HEK293 (cell line): ENCODE results near the gene PROCA1.

Experiments used
- GLIS2 ChIP-seq: fragments of 450-650 bp; formaldehyde crosslinking; IDR thresholded peaks from 2 replicates; pipeline ENCODE4 v1.5.1; 2016; ENCODE audit warnings: missing biosample characterization, missing genetic modification characterization
- HIC1 ChIP-seq: fragments of 450-650 bp; formaldehyde crosslinking; IDR thresholded peaks from 2 replicates; pipeline ENCODE4 v1.5.1; 2016; ENCODE audit warnings: missing biosample characterization, missing genetic modification characterization
- INSM2 ChIP-seq: fragments of 450-650 bp; formaldehyde crosslinking; IDR thresholded peaks from 2 replicates; pipeline ENCODE4 v1.5.1; 2016; ENCODE audit warnings: missing biosample characterization, missing genetic modification characterization
- KLF10 ChIP-seq: fragments of 450-650 bp; IDR thresholded peaks from 2 replicates; pipeline ENCODE4 v1.5.1; 2018; ENCODE audit warnings: missing biosample characterization, mild to moderate bottlenecking, missing genetic modification characterization
- KLF17 ChIP-seq: fragments of 450-650 bp; formaldehyde crosslinking; IDR thresholded peaks from 2 replicates; pipeline ENCODE4 v1.5.1; 2016; ENCODE audit warnings: missing biosample characterization, missing genetic modification characterization
- KLF7 ChIP-seq: fragments of 450-650 bp; formaldehyde crosslinking; IDR thresholded peaks from 2 replicates; pipeline ENCODE4 v1.5.1; 2016; ENCODE audit warnings: missing biosample characterization, missing genetic modification characterization, borderline replicate concordance
- KLF8 ChIP-seq: fragments of 450-650 bp; formaldehyde crosslinking; IDR thresholded peaks from 2 replicates; pipeline ENCODE4 v1.5.1; 2016; ENCODE audit warnings: missing biosample characterization, missing genetic modification characterization
- PATZ1 ChIP-seq: fragments of 450-650 bp; formaldehyde crosslinking; IDR thresholded peaks from 2 replicates; pipeline ENCODE4 v1.5.1; 2016; ENCODE audit warnings: missing biosample characterization, missing genetic modification characterization
- PRDM10 ChIP-seq: fragments of 450-650 bp; formaldehyde crosslinking; IDR thresholded peaks from 2 replicates; pipeline ENCODE4 v1.5.1; 2016; ENCODE audit warnings: missing biosample characterization, missing genetic modification characterization
- SCRT1 ChIP-seq: fragments of 450-650 bp; formaldehyde crosslinking; IDR thresholded peaks from 2 replicates; pipeline ENCODE4 v1.5.1; 2016; ENCODE audit warnings: missing biosample characterization, missing genetic modification characterization, borderline replicate concordance
- SP3 ChIP-seq: fragments of 450-650 bp; formaldehyde crosslinking; IDR thresholded peaks from 2 replicates; pipeline ENCODE4 v1.5.1; 2016; ENCODE audit warnings: missing biosample characterization, missing genetic modification characterization
- YY2 ChIP-seq: fragments of 450-650 bp; formaldehyde crosslinking; IDR thresholded peaks from 2 replicates; pipeline ENCODE4 v1.5.1; 2016; ENCODE audit warnings: missing biosample characterization, missing genetic modification characterization
- ZBTB20 ChIP-seq: fragments of 450-650 bp; formaldehyde crosslinking; IDR thresholded peaks from 2 replicates; pipeline ENCODE4 v1.5.1; 2016; ENCODE audit warnings: missing biosample characterization, missing genetic modification characterization
- ZBTB26 ChIP-seq: fragments of 450-650 bp; formaldehyde crosslinking; optimal IDR thresholded peaks from 2 replicates; pipeline ENCODE3; 2016; ENCODE audit warnings: missing biosample characterization, mild to moderate bottlenecking, missing genetic modification characterization
- ZFHX2 ChIP-seq: fragments of 450-650 bp; formaldehyde crosslinking; conservative IDR thresholded peaks from 2 replicates; pipeline ENCODE4 v1.5.1; 2016; ENCODE audit warnings: missing biosample characterization, missing genetic modification characterization
- ZNF121 ChIP-seq: fragments of 450-650 bp; formaldehyde crosslinking; IDR thresholded peaks from 2 replicates; pipeline ENCODE4 v1.5.1; 2016; ENCODE audit warnings: missing biosample characterization, missing genetic modification characterization
- ZNF561 ChIP-seq: fragments of 450-650 bp; IDR thresholded peaks from 2 replicates; pipeline ENCODE4 v1.5.1; 2018; ENCODE audit warnings: missing biosample characterization, missing genetic modification characterization, borderline replicate concordance
- ZNF596 ChIP-seq: fragments of 450-650 bp; IDR thresholded peaks from 2 replicates; pipeline ENCODE4 v1.5.0; 2018; ENCODE audit warnings: missing biosample characterization, mild to moderate bottlenecking, missing genetic modification characterization, moderate library complexity
- ZNF600 ChIP-seq: fragments of 450-650 bp; formaldehyde crosslinking; IDR thresholded peaks from 2 replicates; pipeline ENCODE4 v1.5.1; 2016; ENCODE audit warnings: missing biosample characterization, missing genetic modification characterization
- ZNF701 ChIP-seq: fragments of 450-650 bp; formaldehyde crosslinking; IDR thresholded peaks from 2 replicates; pipeline ENCODE4 v1.5.1; 2016; ENCODE audit warnings: missing biosample characterization, missing genetic modification characterization
- ZSCAN30 ChIP-seq: fragments of 450-650 bp; IDR thresholded peaks from 2 replicates; pipeline ENCODE4 v1.5.1; 2018; ENCODE audit warnings: missing biosample characterization, mild to moderate bottlenecking, missing genetic modification characterization, moderate library complexity
- ZSCAN5A ChIP-seq: fragments of 450-650 bp; formaldehyde crosslinking; IDR thresholded peaks from 2 replicates; pipeline ENCODE4 v1.5.1; 2016; ENCODE audit warnings: missing biosample characterization, missing genetic modification characterization

The PROCA1 gene

GRCh38 chr17:28717578-28718332, 6.1 kb upstream of the PROCA1 start, which contains the start of gene RAB34 (continued):
- TF ChIP-seq PRDM10 (tag by site-specific recombination) (peak; percentile 57), KLF10 (tag by site-specific recombination) (peak; percentile 67), ZBTB26 (tag by site-specific recombination) (peak; percentile 45), ZNF561 (tag by site-specific recombination) (peak; percentile 62), ZFHX2 (tag by site-specific recombination) (peak; percentile 96), KLF8 (tag by site-specific recombination) (peak; percentile 61), ZNF600 (tag by site-specific recombination) (no peak), ZNF701 (tag by site-specific recombination) (no peak), ZBTB20 (tag by site-specific recombination) (peak; percentile 82), HIC1 (tag by site-specific recombination) (peak; percentile 98), ZNF596 (tag by site-specific recombination) (0 out of 2 replicates have a peak, but pooled peaks have one; percentile 10), ZSCAN5A (tag by site-specific recombination) (no peak; the same call in 1 of the 2 replicates), ZSCAN30 (tag by site-specific recombination) (peak; percentile 70; the same call in 1 of the 2 replicates), PATZ1 (tag by site-specific recombination) (peak; percentile 80), KLF17 (tag by site-specific recombination) (peak; percentile 59), SP3 (tag by site-specific recombination) (peak; percentile 60), GLIS2 (tag by site-specific recombination) (peak; percentile 95), INSM2 (tag by site-specific recombination) (0 out of 2 replicates have a peak, but pooled peaks have one; percentile 36), YY2 (tag by site-specific recombination) (no peak), KLF7 (tag by site-specific recombination) (no peak), SCRT1 (tag by site-specific recombination) (no peak), ZNF121 (tag by site-specific recombination) (0 out of 2 replicates have a peak, but pooled peaks have one; percentile 7)
